GM18502 (cell line): Measurements from ENCODE around the gene SLC48A1.

Experiments
- ATAC-seq: cut with Tn5 transposase; IDR thresholded peaks from one replicate; pipeline ENCODE4 v1.9.1; 2021; ENCODE audit warnings: mild to moderate bottlenecking; ENCODE audit not compliant: unreplicated experiment, poor library complexity

SLC48A1 gene

GRCh38 chr12:47774663-47775062 is 1.6 kb downstream of the SLC48A1 start:
- ATAC-seq: no peak

GRCh38 chr12:47775100-47775911 is 2.3 kb downstream of the SLC48A1 start:
- ATAC-seq: no peak

- ATAC-seq: no peak
Measured at GRCh38 chr12:47776471-47777143, 3.6 kb downstream of the SLC48A1 start.

DNA sequence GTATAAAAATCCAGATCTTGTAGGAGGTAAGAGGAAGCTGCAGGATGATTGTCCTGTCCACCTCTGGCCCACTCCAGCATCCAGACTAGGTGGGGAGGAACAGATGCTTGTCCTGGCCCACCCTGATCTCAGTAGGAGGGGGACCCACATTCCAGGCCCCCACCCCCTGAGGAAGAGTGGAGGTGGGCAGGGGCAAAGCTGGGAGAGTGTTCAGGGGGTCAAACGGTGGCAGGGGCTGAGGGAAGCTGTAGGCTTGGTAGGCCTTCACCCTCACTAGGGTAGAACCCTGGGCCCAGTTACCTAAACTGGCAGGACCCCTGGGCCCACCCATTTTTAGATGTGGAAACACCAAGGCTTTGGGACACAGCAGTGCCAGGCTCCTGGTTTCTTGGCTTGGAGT is 4.1 kb downstream of the SLC48A1 start:
- no peak for ATAC-seq

DNA sequence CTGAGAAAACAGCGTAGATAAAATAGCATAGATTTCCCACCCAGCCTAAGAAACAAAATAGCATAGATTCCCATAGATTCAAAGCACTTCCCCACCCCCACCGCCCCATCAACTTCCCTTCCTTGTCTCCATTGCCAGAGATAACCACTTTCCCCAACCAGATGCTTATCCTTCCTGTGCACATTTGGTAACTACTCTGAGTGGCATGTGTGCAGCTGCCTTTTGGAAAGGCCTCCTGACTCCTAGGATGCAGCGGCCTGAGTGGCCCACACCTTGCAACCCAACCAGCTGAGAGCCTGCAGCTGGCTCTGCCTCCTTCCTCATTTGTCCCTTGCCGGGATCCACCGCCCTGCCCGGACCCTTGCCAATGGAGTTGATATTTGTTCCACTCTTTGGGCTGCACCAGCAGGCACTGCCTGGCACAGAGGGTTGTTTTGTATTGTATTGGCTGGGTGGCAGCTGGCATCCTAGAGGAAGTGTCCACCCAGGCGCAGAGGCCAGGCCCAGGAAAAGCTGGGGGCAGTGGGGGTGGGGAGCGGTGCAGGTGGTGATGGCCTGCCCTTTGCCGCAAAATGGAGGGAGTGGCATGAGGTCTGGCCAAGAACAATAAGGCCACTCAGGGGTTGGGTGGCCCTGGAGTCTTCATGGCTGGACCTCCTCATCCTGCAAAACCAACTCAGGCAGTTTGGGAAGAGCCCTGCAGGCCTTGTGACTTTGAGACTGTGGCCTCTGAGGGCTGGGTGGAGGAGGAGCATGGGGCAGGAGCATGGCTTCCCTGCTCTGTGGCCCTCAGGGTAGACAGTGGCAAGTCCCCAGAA is 4.9 kb downstream of the SLC48A1 start:
- ATAC-seq: no peak

- ATAC-seq: no peak
Measured at GRCh38 chr12:47778881-47779280, 5.8 kb downstream of the SLC48A1 start.

DNA sequence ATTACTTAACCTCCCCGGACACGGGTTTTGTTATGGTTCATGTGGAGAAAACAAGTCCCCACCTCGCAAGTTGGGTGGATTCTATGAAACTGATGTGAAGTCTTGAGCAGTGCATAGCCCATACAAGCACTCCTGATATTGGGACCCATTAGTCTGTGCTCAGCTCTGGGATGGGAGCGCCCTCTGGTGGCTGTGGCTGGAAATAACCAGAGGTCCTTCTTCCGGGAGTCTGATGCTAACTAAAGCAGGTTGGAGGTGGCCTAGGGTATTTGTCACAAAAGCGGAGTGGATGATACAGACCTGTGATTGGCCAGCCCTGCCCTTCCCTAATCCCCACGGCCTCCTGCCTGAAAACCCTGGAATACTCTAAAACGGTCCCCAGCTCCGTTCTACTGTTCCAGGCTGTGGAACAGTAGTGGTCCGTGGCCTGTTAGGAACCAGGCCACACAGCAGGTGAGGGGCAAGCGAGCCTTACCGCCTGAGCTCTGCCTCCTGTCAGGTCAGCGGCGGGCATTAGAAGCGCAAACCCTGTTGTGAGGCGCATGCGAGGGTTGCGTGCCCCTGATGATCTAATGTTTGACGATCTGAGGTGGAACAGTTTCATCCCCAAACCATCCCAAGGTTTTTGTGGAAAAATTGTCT is 6.4 kb downstream of the SLC48A1 start:
- ATAC-seq: peak; percentile 88

GRCh38 chr12:47779943-47780504 is 7.0 kb downstream of the SLC48A1 start:
- no peak for ATAC-seq

- ATAC-seq: no peak
Measured at GRCh38 chr12:47781479-47782371, 8.7 kb downstream of the SLC48A1 start.

DNA sequence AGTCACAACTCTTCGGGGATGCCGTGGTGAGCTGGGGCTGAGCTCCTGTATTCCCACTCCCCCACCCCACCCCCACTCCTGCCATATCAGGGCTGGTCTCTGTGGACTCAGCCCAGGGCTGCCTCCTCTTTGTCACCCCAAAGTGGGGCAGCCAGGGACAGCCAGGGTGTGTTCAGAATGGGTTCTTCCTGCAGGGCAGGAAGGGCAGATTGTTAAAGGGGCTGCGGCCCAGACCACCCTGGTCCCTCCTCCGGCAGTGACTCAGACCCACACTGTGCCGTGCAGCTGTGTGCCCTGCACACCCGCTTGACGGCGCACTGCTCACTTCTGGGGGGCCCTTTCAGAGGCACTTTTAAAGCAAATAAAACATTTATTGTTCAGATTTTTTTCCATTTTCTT is 9.3 kb downstream of the SLC48A1 start:
- no peak for ATAC-seq

DNA sequence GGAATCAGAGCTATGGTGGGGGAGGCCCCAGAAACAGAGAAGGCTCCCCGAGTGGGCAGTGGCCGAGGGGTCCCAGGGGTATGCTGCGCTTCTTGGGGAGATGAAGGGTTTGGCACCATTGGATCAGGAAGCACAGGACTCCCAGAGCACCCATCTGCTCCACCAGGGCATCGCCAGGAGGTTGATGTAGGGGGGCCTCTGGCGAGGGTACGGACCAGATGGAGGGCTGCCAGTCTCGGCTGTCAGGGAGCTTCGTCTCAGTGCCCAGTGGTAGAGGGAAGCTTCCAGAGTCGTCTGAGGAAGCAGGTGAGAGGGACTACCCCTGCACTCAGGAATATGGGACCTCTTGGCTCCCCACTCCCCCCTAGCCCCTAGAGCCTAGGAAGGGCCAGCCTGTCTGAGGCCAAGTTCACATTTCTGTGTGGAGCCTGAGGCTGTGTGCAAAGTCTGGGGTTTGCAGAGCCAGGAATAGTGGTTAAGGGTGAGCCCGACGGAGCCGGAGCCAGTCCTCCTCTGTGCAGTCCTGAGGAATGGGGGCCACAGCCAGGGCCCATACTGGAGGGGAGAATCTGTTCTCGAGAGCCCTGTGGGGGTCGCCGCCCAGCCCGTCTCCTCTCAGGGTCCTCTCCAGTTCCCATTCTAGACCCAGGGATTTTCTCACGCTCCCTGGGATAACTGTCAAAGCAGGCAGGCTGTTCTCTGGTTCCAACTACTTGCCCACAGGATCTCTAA is 10.2 kb downstream of the SLC48A1 start:
- no peak for ATAC-seq

DNA sequence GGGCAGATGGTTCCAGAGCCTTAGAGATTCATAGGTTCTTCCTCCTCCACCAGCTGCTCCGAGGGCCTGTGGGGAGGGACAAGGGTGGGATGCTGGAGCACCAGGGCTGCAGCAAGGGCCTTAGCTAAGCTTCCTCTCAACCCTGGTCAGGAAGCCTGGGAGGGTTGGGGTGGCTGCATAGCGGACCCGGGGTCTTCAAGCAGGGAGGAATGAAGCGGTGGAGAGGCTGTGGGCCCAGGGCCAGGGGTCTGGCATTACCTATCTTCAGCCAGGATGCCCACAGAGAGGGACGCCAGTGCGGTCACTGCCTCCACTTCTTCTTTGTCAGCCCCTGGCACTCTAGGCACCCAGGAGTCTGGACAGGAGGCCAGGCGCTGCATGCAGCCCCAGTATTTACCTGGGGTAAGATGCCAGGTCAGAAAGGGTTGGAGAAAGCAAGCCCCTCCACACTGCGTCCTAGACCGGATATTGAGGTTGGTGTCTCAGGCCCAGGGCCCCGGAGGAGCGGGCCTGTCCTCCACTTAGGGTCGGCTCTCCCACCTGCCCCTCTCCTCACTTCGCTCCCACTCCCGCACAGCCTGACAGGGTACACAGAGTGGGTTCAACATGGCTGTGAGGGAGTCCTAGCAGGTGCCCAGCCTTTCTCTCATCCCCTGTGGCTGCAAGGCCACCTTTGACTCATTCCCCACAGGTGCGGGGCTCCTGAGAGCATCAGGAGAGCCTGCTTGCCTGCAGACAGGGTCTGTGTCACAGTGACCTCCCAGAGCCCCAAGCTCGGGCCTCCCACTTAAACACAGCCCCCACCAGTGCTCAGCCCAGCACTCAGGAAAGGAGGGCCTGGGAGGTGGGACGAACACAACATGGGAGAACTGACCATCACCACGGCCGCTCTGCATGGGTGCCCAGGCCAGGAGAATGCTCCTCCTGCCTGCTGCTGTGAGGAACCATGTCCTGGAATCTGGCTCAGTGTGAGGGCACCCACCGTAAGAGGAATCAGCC is 11.1 kb downstream of the SLC48A1 start:
- ATAC-seq: no peak

- ATAC-seq: no peak
Measured at GRCh38 chr12:47785036-47785886, 12.2 kb downstream of the SLC48A1 start.

DNA sequence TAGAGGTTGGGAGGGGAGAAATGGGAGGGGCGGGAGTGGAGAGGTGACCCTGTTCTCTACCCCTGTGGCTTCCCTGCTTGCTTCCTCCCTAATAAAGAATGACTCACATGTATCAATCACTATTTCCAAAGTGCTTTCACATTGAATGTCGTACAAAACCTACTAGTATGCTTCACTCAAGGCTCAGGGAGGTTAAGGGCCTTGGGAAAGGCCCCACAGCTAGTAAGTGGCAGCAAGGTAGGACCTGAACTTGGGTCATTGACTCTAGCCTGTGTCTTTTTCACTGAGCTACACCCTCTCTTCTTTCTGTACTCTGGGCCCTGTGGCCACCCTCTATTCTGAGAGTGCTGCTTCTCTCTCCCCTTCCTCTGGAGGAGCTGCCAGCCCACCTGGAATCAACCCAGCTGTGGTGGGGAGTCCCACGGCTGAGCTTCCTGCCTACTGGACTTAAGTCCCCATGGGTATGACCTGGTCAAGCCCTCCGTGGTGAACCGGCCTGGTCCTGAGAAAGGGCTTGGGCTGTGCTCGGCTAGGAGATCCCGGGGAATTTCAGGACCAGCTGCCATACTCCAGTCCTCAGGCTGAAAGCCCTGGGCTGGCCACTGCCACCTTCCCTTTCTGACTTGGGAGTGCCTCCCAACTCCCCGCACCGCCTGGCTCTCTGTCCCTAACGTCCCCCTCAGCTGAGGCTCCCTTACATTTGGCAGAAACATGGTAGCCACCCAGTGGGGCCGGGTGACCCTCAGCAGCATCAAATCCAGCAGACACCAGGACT is 13.0 kb downstream of the SLC48A1 start:
- ATAC-seq: no peak

DNA sequence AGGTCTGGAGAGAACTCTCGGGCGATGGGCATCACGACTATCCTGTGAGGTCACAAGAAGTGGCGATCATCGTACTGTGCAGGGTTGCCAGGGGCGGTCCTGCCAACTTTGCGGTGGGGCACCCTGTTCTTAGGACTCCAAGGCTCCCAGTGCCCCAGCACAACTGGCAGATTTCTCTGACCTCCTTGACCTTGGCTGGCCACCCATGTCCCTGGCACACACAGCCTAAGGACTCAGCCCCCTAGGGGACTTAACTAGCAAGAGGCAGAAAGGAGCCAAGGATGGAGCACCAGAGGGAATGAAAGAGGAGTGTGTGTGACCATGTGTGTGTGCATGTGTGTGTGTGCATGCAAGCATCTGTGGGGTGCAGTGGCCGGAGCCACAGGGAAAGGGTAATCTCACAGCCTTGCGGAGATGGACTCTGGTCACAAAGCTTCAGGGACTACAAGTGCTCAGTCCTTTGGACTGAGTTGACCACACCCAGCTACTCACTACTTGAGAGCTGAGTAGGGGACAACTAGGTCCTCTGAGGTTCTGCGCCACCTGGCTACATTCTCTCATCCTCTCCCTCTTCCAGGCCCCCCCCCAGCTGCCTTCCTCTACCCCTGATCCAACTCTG is 13.7 kb downstream of the SLC48A1 start:
- ATAC-seq: no peak
